NCI-H2227 (cell line): ENCODE measurements around the gene MFSD11.
"Not testable (repeated sequence)": the region's sequence is repeated elsewhere in the genome, so short reads cannot be mapped to it uniquely, and the experiment has no call there.

ENCODE experiments used
- DNase-seq: peaks from one replicate; lab custom pipeline; 2025; ENCODE audit not compliant: unreplicated experiment; lab: John Stamatoyannopoulos, UW

Gene MFSD11

DNA sequence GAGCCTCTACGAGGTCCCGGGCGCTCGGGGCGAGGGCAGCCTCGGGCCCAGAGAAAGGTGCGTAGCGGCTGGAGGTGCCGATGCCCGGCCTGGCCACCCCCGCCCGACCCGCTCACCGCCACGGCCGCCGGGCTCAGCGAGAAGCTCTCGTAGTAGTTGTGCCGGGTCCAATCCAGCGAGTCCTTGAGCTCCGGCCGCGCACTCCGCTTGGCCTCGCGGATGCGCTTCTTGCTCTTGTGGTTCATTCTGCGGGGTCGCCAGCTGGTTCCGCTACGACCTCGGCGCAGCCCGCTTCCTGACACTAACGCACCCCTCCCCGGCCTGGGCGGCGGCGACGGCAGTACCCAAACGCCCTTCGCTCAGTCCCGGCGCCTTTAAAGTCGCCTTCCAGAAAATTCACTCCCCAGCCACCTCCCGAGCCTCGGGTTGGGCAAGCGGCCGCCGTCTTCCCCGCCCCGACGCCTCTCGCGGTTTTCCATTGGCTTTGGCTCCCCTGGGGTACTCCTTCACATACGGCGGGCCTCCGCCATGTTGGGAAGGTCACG is 11.6 kb upstream of the MFSD11 start, which contains the start of gene JMJD6:
JMJD6 (minus strand) TSS at position 376 of the 545 bp plus-strand sequence; CDS start at position 245, 131 bp downstream.
- DNase-seq = peak; percentile 97

DNA sequence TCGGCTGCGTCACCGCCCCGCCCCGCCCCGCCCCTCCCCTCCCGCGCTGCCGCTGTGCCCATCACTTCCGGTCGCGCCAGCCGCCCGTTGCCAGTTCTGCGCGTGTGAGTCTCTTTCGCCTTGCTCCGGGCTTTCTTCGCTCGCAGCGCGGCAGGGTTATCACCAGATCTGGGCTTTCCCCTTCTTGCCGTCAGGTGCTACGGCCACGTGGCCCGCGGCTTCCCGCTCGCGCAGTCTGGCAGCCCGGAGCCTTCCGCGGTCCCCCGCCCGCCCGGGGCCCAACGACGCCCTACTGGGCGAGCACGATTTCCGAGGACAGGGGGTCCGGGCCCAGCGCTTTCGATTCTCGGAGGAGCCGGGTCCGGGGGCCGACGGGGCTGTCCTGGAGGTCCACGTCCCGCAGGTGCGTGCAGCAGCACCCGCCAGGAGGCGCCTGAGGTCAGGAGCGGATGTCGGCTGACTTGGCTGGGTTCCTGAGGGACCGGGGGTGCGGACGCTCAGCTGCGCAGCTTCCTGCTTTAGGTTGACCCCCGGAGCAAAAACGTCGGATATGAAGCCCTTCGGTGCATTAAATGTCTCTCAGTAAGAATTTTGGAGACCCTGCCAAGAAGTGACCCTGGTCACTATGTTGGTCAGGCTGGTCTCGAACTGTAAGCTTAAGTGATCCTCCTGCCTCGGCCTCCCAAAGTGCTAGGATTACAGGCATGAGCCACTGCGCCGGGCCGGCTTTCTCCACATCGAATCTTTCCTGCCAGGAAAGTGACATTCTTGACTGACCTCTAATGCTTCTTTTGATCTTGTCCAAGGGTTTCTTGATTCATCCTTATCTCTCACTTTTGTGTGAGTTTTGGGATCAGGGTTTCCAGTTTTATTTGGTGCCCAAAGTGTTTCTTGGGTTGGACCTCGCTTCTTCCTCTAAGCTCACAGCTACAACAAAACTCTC is 10.9 kb upstream of the MFSD11 start, which contains the start of gene METTL23:
METTL23 (plus strand) TSS at position 64 of the 943 bp plus-strand sequence. CDS start 2,872 bp downstream, outside the sequence.
- peak; percentile 81 for DNase-seq

DNA sequence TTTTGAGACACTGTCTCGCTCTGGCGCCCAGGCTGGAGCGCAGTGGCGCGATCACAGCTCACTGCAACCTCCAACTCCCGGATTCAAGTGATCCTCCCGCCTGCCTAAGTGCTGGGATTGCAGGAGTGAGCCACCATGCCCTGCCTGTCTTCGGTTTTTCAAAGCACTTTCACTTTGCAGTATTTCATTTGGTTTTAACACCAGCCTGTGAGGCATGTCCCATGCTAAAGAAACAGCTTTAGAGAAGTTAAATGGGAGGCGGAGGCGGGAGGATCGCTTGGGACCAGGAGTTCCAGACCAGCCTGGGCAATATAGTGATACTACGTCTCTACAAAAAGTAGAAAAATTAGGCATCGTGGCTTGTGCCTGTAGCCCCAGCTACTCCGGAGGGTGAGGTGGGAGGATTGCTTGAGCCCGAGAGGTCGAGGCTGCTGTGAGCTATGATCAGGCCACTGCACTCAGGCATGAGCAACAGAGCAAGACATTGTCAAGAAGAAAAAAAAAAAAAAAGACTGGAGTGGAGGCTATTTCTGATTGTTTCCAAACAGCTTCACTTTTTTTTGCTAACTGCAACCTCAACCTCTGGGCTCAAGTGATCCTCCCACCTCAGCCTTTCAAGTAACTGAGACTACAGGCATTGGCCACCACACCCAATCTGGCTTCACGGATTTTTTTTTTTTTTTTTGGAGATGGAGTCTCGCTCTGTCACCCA is 10.0 kb upstream of the MFSD11 start:
- peak; percentile 25 for DNase-seq

DNA sequence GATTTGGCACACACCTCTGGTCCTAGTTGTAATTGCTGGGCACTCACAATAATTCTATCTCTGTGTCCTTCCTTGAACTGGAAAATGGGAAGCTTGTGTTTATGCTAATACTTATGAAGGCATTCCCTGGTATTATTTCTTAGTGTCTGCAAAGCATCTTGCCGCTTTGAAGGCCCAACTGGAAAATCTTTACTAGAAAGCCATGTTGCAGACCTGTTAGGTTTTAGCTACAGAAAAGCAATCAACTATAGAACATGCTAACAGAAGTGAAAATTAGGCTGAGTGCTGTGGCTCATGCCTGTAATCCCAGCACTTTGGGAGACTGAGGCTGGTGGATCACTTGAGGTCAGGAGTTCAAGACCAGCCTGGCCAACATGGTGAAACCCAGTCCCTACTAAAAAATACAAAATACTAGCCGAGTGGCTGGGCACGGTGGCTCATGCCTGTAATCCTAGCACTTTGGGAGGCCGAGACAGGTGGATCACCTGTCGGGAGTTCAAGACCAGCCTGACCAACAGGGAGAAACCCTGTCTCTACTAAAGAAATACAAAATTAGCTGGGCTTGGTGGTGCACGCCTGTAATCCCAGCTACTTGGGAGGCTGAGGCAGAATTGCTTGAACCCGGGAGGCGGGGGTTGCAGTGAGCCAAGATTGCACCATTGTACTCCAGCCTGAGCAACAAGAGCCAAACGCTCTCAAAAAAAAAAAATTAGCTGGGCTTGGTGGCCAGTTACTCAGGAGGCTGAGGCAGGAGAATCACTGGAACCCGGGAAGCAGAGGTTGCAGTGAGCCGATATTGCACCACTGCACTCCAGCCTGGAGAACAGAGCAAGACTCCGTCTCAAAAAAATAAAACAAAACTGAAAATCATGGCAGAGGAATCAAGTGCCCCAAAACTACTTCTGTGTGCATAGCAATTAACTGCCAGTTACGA is 5.9 kb upstream of the MFSD11 start:
- not testable (repeated sequence) for DNase-seq

DNA sequence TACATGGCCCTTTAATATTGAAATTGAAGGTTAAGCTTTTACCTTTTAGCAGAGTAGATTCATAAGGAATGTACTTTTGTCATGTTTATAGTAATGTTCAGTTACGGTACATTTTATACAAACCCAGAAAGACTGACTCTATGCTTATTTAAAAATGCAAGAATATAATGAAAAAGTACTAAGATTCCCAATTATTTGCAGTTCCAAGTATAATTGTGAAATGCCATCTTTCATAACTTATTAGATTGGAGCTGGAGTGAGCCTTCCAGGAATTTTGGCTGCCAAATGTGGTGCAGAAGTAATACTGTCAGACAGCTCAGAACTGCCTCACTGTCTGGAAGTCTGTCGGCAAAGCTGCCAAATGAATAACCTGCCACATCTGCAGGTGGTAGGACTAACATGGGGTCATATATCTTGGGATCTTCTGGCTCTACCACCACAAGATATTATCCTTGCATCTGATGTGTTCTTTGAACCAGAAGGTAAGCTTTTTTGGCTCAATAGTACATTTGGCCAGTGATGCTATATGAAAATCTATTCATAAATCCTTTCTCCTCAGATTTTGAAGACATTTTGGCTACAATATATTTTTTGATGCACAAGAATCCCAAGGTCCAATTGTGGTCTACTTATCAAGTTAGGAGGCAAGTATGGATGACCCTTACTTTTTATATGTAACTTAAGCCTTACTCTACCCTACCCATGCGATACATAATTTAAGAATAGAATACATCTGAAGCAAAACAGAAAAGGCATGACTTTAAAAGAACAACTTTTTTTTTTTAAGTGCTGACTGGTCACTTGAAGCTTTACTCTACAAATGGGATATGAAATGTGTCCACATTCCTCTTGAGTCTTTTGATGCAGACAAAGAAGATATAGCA is 4.9 kb upstream of the MFSD11 start:
- DNase-seq = no peak

DNA sequence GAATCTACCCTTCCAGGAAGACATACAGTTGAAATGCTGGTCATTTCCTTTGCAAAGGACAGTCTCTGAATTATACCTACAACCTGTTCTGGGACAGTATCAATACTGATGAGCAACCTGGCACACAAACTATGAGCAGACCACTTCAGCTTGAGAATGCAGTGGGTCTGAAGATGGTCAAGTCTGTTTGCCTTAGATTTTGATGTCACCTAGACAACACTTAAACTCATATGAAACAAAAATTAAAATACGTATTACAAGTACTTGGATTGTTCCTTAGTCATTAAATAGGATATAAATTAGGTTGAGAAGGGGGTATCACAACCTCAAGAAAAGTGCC is 4.3 kb upstream of the MFSD11 start:
- DNase-seq = no peak

DNA sequence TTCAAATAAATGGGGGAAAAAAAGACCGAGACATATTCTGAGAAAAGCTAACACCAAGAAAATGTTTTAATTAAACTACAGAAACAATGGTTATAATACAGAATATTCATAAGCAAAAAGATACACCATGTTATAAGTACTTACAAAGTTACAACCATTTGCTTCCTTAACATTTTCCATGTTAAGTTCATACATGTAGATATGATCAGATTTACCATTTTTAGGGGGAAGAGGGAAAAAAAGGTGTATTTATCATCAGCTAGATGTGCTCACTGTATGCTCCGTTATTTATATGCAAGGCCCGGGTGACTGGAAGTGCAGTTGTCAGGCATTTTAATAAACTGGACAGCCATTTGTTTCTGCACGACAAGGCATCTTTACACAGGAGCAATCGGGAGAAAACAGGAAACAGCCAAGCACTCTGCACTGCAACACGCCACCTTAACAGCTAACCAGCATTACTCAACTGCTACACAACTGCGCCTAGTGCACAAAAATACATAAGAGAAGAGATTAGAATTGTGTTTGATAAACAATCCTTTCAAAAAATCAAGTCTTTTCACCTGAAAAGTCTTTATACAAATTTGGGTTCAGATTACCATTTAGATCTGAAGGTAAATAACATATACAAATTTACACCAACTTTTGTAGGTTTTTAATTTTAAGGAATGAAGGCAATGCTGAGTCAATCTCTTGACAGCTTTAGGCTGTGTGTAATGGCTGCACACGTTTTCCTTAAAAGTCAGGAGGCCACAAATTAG is 3.7 kb upstream of the MFSD11 start:
- DNase-seq = no peak

DNA sequence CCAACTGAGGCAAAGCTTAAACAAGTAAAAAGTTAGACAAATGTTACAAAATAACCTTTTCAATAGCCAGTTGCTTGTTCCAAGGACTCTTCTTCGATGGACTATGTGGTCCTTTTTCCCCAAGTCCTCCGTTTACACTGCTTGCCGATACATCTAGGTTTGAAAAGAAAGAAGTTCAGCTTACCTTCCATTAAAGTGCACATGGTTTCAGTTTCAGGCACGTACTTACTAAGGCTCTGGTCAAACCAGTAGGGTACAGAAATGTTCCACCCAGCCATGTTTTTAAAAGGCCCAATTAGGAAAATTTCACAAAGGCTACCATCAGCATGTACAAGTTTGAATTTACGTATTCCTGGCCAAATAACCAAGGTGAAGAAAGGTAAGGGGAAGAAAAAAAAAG is 2.9 kb upstream of the MFSD11 start:
- no peak for DNase-seq

DNA sequence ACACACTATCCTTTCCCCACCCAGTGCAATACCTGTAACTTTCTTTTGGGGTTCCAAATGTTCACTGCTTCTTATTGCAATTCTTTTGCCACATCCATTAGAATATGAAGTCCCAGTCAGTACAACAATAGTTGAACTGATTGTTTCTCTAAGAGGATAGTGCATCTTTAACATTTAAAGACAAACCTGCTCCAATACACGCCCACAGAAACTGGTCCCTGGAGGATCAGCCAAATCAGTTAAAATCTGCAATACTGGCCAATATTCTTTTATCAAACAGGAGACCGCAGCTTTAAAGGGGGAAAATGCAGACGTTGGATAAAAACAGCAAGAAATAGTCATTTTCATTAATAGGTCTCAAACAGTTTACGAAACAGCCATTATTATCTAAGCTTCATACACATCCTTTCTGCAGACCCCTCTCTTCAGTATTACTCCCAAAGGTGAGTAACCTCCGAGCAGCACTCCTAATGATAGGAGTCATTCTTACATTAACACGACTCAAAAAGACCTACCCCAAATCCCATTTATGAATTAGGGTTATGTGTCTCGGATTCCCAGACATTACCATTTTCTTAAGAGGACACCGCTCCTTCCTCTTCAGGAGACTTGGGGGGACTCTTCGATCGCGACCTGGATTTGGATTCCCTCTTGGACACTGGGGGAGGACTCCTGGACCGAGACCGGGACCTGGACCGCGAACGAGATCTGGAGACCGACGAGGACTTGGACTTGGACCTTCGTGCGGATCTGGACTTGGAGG is 2.2 kb upstream of the MFSD11 start:
- DNase-seq = no peak

DNA sequence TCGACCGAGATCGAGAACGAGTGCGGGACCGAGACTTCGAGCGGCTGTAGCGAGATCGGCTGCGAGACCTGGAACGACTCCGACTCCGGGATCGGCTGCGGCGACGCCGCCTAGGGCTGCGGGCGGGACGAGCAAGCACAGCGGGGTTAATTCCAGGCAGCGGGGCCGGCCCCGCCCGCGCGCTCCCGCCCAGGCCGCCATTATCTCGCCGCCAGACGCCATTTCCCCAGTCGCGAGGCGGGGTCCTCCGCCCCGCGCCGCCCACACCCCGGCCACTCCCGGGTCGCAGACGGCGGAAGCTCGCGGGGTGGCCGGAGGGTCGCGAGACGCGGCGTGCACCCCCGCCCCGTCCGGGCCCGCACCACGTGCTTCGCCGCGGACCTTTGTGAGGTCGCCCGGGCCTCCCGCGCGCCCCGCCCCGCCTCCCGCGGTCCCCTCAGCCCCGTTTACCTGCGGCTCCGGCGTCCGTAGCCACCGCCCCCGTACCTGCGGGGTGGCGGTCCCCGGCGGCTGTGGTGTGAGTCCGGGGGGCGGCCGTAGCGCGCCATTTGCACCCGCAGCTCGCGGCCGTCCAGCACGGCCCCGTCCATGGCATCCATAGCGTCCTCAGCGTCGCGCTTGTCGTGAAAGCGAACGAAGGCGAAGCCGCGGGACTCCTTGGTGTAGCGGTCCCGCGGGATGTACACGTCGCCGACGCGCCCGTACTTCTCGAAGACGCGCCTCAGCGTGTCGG is 1.4 kb upstream of the MFSD11 start:
- DNase-seq = peak; percentile 86

DNA sequence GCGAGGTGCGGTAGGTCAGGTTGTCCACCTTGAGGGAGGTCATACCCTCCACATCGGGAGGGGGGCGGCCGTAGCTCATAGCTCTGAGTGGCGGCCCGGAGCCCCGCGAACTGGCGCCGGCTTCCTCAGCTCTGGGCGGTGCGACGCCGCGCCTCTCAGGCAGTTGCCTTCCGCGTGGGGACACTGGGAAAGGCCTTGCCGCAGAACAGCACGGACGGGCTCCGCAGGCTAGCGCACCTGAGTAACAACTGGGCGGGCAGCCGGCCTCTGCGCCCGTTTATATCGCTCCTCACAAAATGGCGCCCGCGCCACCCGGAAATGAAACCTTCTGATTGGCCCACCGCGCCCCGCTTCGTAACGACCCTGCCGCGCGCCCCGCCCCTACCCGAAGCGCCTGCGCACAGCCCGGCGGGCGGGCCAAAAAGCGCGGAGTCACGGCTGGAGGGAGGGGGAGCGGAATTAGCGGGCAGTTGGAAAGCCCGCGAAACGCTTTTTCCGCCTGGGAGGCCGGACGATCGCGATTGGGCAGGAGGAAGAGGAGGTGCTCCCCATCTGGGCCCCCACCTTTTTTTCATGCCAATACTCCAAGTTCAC is 740 bp upstream of the MFSD11 start, which contains the start of gene SRSF2:
SRSF2 (minus strand) TSS at position 250 of the 594 bp plus-strand sequence; CDS start at position 79, 171 bp downstream.
- peak; percentile 99 for DNase-seq

DNA sequence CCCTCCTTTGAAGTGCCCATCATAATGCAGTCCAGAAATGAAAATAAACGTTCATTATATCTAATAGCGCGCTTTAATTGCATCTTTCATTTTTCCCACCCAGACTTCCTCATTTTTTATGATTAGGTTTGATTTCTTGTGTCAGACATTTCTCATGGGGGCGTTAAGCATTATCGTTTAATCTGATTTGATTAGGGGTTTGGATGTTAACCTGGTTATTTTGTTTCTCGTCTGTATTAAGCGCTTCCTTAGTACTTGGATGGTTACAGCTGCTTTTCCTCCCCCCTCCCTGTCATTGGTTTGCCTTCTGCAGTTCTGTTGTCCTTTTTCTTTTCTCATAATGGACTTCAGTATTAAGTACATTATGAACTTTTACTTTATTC is 540 bp downstream of the MFSD11 start:
- DNase-seq = no peak

DNA sequence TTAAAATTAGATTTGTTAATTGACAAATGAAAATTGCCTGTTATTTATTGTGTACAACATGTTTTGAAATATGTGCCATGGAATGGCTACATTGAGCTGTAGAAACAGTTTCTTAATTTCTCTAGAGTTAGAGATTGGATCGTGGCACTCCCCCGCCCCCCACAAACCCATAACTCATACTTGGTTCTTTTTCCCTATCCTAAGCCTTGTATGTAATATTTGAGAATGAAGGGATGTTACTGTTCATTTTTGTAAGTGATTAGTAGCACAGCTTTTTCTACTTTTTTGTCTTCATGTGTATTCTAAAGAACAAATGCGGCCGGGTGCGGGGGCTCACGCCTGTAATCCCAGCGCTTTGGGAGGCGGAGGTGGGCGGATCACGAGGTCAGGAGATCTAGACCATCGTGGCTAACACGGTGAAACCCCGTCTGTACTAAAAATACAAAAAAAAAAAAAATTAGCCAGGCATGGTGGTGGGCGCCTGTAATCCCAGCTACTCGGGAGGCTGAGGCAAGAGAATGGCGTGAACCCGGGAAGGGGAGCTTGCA is 1.7 kb downstream of the MFSD11 start:
- not testable (repeated sequence) for DNase-seq

DNA sequence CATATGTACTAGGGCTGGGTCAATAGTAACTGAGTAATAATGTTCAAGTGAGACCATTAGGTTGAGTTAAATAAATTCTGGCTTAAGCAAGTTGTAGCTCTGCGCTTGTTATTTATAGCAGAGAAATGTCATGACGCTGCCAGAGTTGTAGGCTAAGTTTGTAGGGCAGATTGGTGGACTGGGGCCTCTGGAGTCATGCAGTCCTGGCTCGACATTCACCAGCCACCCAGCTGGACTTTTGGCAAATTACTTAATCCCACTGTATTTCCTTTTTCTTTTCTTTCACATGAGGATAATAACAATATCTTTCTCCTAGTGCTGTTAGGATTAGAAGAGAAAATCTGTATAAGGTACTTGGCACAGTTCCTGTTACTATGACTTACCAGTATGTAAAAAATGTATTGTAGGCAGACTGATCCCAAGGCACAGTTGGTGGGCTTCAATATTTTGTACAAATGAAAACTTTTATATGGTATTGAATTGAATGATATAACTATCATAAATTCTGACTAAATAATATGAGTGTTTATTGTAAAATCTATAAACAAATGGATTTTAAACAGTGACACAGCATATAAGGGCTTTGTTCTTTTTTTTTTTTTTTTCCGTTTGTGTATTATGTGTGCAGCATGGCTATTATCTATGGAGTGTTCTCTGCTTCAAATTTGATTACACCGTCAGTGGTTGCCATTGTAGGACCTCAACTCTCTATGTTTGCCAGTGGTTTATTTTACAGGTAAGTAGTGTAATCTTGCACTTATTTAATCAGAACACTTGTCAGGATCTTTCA is 2.6 kb downstream of the MFSD11 start:
- DNase-seq = no peak

DNA sequence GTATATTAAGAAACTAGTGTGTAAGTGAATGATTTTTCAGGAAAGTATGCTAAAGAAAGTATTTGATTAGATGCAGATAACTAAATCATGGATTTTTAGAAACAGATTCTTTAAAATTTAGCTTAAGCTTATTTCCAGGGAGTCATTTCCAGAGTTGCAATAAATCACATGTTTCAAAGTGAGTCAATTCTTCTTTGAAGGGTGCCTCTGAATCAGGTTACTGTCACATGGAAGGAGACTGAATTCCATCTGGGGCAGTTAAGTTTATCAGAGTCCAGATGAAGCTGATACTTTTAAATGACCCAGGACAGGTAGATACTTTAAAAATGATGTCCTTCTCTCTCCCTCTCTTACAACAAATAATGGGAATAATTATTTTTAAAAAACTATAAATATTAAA is 5.0 kb downstream of the MFSD11 start:
- DNase-seq = no peak

DNA sequence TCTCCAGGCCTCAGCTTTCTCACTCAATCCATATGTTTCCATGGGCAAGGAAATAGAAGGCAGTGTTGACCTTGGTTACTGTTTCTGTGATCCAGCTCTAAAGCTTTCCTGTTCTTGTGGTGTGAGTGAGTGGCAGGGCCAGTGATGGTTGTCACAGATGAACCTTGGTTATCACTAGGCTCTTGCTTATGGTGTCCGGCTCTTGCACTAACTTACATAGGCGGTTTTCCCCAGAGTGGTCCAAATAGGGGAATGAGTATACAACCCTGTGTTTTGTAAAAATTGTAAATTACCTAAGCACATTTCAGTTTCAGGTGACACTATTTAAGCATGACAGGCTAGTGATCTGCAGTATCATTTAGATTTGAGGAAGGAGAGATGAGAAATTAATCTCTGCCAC is 6.8 kb downstream of the MFSD11 start:
- DNase-seq = no peak
